ENCODE results near the gene LRIT2.

DNA sequence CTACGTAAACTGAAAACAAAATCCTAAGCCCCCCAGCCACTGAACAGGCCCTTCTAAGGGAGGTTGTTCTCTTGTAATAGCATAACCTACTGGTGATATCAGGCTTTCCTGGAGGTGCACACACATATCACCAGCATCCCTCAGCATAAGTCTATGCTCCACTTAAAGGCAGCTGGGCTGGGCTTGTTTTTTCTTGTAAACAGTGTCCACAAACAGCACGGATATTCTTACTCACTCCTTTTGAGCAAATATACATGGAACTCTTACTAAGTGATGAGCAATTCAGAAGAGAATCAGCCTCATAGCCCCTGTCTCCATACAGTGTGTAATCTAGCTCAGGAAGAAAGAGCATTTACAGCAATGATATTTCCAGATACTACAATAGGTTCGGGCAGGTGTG lies 13.6 kb upstream of the LRIT2 start:
- TF ChIP-seq, protein P1, sequence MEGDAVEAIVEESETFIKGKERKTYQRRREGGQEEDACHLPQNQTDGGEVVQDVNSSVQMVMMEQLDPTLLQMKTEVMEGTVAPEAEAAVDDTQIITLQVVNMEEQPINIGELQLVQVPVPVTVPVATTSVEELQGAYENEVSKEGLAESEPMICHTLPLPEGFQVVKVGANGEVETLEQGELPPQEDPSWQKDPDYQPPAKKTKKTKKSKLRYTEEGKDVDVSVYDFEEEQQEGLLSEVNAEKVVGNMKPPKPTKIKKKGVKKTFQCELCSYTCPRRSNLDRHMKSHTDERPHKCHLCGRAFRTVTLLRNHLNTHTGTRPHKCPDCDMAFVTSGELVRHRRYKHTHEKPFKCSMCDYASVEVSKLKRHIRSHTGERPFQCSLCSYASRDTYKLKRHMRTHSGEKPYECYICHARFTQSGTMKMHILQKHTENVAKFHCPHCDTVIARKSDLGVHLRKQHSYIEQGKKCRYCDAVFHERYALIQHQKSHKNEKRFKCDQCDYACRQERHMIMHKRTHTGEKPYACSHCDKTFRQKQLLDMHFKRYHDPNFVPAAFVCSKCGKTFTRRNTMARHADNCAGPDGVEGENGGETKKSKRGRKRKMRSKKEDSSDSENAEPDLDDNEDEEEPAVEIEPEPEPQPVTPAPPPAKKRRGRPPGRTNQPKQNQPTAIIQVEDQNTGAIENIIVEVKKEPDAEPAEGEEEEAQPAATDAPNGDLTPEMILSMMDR (IDR thresholded peaks at IDR 0.05; ENCODE audit: low read depth, low read length, poor library complexity, severe bottlenecking), result no peak
- TF ChIP-seq EZH2phosphoT487 (IDR thresholded peaks at IDR 0.05; ENCODE audit: borderline replicate concordance, low read length), result no peak

Measured in DOHH2 (cell line).